Trophoblast cell (in vitro differentiated cells and primary cell): ENCODE data around the gene TSEN34.

ENCODE experiments used
- DNase-seq, 2 donors: peaks; one replicate each; pipeline ENCODE4 v3.0.0-alpha.2; 2016
- H2AFZ ChIP-seq: 2 replicates; pipeline ENCODE4 v1.6.1; 2013; ENCODE audit warnings: low read length, moderate library complexity, mild to moderate bottlenecking; ENCODE audit not compliant: insufficient read depth, poor library complexity
- H2AK5ac ChIP-seq: 2 replicates; pipeline ENCODE4 v1.6.1; 2013; ENCODE audit warnings: mild to moderate bottlenecking, low read length
- H2BK120ac ChIP-seq: 2 replicates; pipeline ENCODE4 v1.6.1; 2013; ENCODE audit warnings: low read length, mild to moderate bottlenecking, moderate library complexity; ENCODE audit not compliant: insufficient read depth, poor library complexity
- H2BK12ac ChIP-seq: 2 replicates; pipeline ENCODE4 v1.6.1; 2013; ENCODE audit warnings: mild to moderate bottlenecking, low read length, moderate library complexity
- H2BK5ac ChIP-seq: 2 replicates; pipeline ENCODE4 v1.6.1; 2013; ENCODE audit warnings: low read length, low read depth, moderate library complexity, mild to moderate bottlenecking; ENCODE audit not compliant: poor library complexity
- H3K14ac ChIP-seq: 2 replicates; pipeline ENCODE4 v1.6.1; 2013; ENCODE audit warnings: mild to moderate bottlenecking, low read length
- H3K18ac ChIP-seq: 2 replicates; pipeline ENCODE4 v1.6.1; 2013; ENCODE audit warnings: mild to moderate bottlenecking, low read length
- H3K23ac ChIP-seq: 2 replicates; pipeline ENCODE4 v1.6.1; 2013; ENCODE audit warnings: low read length
- H3K27ac ChIP-seq: 2 replicates; pipeline ENCODE4 v1.5.1; 2013; ENCODE audit warnings: low read depth, mild to moderate bottlenecking, inconsistent platforms, low read length, moderate library complexity
- H3K27me3 ChIP-seq: 2 replicates; pipeline ENCODE4 v1.6.1; 2013; ENCODE audit warnings: inconsistent platforms, mild to moderate bottlenecking, low read length, moderate library complexity; ENCODE audit not compliant: insufficient read depth
- H3K36me3 ChIP-seq, 2 experiments: 1 replicate in 1 of 2; 2 replicates in 1 of 2; pipeline ENCODE4 v1.6.1; 2013; ENCODE audit warnings: low read length in 2 of 2, mild to moderate bottlenecking in 2 of 2, moderate library complexity in 1 of 2; ENCODE audit not compliant: insufficient read depth in 2 of 2, control insufficient read depth in 1 of 2
- H3K4ac ChIP-seq: 2 replicates; pipeline ENCODE4 v1.6.1; 2013; ENCODE audit warnings: low read depth, mild to moderate bottlenecking, low read length, moderate library complexity
- H3K4me1 ChIP-seq, 2 experiments: 1 replicate in 1 of 2; 2 replicates in 1 of 2; pipeline ENCODE4 v1.6.1; 2013; ENCODE audit warnings: low read length in 2 of 2, mild to moderate bottlenecking in 2 of 2, moderate library complexity in 1 of 2; ENCODE audit not compliant: insufficient read depth in 2 of 2, control insufficient read depth in 1 of 2
- H3K4me2 ChIP-seq: 2 replicates; pipeline ENCODE4 v1.6.1; 2013; ENCODE audit warnings: inconsistent platforms, mild to moderate bottlenecking, low read length, moderate library complexity
- H3K4me3 ChIP-seq: 2 replicates; pipeline ENCODE4 v1.5.1; 2013; ENCODE audit warnings: mild to moderate bottlenecking, low read depth, low read length, inconsistent platforms
- H3K79me1 ChIP-seq: one replicate; pipeline ENCODE4 v1.6.1; 2013; ENCODE audit warnings: low read length
- H3K79me2 ChIP-seq: 2 replicates; pipeline ENCODE4 v1.6.1; 2013; ENCODE audit warnings: low read length, mild to moderate bottlenecking; ENCODE audit not compliant: control insufficient read depth, insufficient read depth, poor library complexity
- H3K9ac ChIP-seq: 2 replicates; pipeline ENCODE4 v1.6.1; 2013; ENCODE audit warnings: mild to moderate bottlenecking, low read length
- H3K9me3 ChIP-seq: 2 replicates; pipeline ENCODE4 v1.6.1; 2013; ENCODE audit warnings: low read depth, mild to moderate bottlenecking, control low read depth, inconsistent platforms, low read length; ENCODE audit not compliant: insufficient read depth
- H4K12ac ChIP-seq: 2 replicates; pipeline ENCODE4 v1.6.1; 2013; ENCODE audit warnings: low read depth, mild to moderate bottlenecking, low read length, moderate library complexity
- H4K8ac ChIP-seq: 2 replicates; pipeline ENCODE4 v1.6.1; 2013; ENCODE audit warnings: low read depth, mild to moderate bottlenecking, low read length, moderate library complexity
- H4K91ac ChIP-seq: one replicate; pipeline ENCODE4 v1.6.1; 2013; ENCODE audit warnings: low read depth, mild to moderate bottlenecking, low read length, moderate library complexity
- WGBS: extraction: QIAGEN DNeasy Blood & Tissue Kit; methylation state at CpG from one replicate; pipeline ENCODE4 v1.1.7; 2013; ENCODE audit warnings: missing lambda C conversion rate; ENCODE audit not compliant: insufficient read length, insufficient coverage; ENCODE audit errors: extremely low coverage; 5-methylcytosine and 5-hydroxymethylcytosine counted together

The TSEN34 gene

DNA sequence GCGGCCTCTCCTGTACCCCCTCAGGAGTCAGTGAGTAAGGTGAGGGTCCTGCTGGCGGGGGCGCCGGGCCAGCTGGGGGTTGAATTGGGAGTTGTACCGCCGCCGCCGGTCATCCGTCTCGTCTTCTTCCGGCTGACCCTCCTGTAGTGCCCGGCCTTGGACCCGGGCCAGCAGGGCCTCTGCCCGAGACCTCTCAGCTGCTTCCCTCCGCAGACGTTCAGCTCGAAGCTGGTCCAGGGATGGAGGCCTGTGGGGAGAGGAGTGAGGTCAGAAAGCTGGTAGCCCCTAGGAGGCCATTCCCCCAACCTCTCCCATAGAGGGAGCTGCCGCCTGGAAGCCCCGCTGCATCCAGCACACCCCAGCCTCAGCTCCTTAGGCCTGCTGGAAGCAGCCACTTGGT, 35.4 kb upstream of the TSEN34 start:
- no peak overlapping the region for H3K14ac ChIP-seq
- no peak overlapping the region for H4K12ac ChIP-seq
- H3K4me3 ChIP-seq = no peak overlapping the region
- no peak overlapping the region for H2BK120ac ChIP-seq
- no peak overlapping the region for H2BK12ac ChIP-seq
- H3K4me2 ChIP-seq = no peak overlapping the region
- WGBS = no CpG with 5 or more reads among the region's 19 CpGs
- H3K4me1 ChIP-seq = peaks cover 3 to 14% of the 10 kb centered on the region in 2 experiments
- no peak overlapping the region for H4K8ac ChIP-seq
- no peak overlapping the region for H3K4ac ChIP-seq
- H3K9me3 ChIP-seq = peaks cover 1% of the 10 kb centered on the region
- H3K27me3 ChIP-seq = no peaks in the 10 kb centered on the region
- DNase-seq = no peak
- H3K9ac ChIP-seq = no peak overlapping the region
- H3K36me3 ChIP-seq = peaks cover 64 to 68% of the 10 kb centered on the region in 2 experiments
- no peak overlapping the region for H2AFZ ChIP-seq
- H3K23ac ChIP-seq = no peak overlapping the region
- peaks cover 6% of the 10 kb centered on the region for H3K79me1 ChIP-seq
- no peak overlapping the region for H2BK5ac ChIP-seq
- peaks cover 5% of the 10 kb centered on the region for H3K79me2 ChIP-seq
- H2AK5ac ChIP-seq = no peak overlapping the region
- no peak overlapping the region for H4K91ac ChIP-seq
- no peak overlapping the region for H3K18ac ChIP-seq
- no peak overlapping the region for H3K27ac ChIP-seq

DNA sequence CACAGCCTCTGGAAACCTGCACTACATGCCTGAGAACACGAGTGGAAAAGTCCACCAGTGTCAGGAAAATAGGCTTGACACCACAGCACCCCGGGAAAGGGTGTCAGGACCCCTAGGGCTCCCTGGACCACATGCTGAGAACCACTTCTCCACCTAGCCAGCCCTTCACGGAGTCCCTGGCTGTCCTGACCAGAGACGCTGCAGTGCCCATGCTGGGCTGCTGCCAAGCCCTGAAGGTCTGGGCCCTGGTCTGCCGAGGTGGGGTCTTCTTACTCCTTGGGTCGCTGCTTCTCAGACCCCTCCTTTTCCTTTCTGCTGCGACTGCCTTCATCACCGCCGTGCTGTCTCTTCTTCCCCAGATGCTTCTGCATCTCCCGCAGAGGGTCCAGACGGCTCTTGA, 34.6 kb upstream of the TSEN34 start:
- H3K14ac ChIP-seq = no peak overlapping the region
- H4K8ac ChIP-seq = no peak overlapping the region
- H3K4ac ChIP-seq = no peak overlapping the region
- no peak overlapping the region for H3K18ac ChIP-seq
- H3K9me3 ChIP-seq = peaks cover 1% of the 10 kb centered on the region
- H2AK5ac ChIP-seq = no peak overlapping the region
- H3K4me2 ChIP-seq = no peak overlapping the region
- H2BK5ac ChIP-seq = no peak overlapping the region
- H3K4me3 ChIP-seq = no peak overlapping the region
- H3K27ac ChIP-seq = no peak overlapping the region
- H3K4me1 ChIP-seq = peaks cover 5 to 18% of the 10 kb centered on the region in 2 experiments
- H2BK120ac ChIP-seq = no peak overlapping the region
- no peak overlapping the region for H3K9ac ChIP-seq
- no peak overlapping the region for H2BK12ac ChIP-seq
- no peak for DNase-seq
- peaks cover 57 to 61% of the 10 kb centered on the region in 2 experiments for H3K36me3 ChIP-seq
- no peaks in the 10 kb centered on the region for H3K27me3 ChIP-seq
- H4K91ac ChIP-seq = no peak overlapping the region
- H2AFZ ChIP-seq = no peak overlapping the region
- H3K79me1 ChIP-seq = peaks cover 6% of the 10 kb centered on the region
- no peak overlapping the region for H3K23ac ChIP-seq
- H4K12ac ChIP-seq = no peak overlapping the region
- peaks cover 6% of the 10 kb centered on the region for H3K79me2 ChIP-seq
- WGBS = no CpG with 5 or more reads among the region's 11 CpGs

GRCh38 chr19:54156953-54157352, 34.2 kb upstream of the TSEN34 start:
- H3K79me1 ChIP-seq = peaks cover 6% of the 10 kb centered on the region
- H3K9ac ChIP-seq = no peak overlapping the region
- peaks cover 5 to 20% of the 10 kb centered on the region in 2 experiments for H3K4me1 ChIP-seq
- H3K9me3 ChIP-seq = no peaks in the 10 kb centered on the region
- no peak overlapping the region for H3K27ac ChIP-seq
- no peak overlapping the region for H4K91ac ChIP-seq
- no peaks in the 10 kb centered on the region for H3K27me3 ChIP-seq
- H2AFZ ChIP-seq = no peak overlapping the region
- no peak overlapping the region for H3K4ac ChIP-seq
- H3K23ac ChIP-seq = no peak overlapping the region
- no peak overlapping the region for H2BK12ac ChIP-seq
- no peak for DNase-seq
- no peak overlapping the region for H3K4me3 ChIP-seq
- no peak overlapping the region for H3K14ac ChIP-seq
- no peak overlapping the region for H3K18ac ChIP-seq
- H3K4me2 ChIP-seq = no peak overlapping the region
- H2BK5ac ChIP-seq = no peak overlapping the region
- no peak overlapping the region for H2BK120ac ChIP-seq
- peaks cover 6% of the 10 kb centered on the region for H3K79me2 ChIP-seq
- no peak overlapping the region for H4K8ac ChIP-seq
- H4K12ac ChIP-seq = no peak overlapping the region
- H3K36me3 ChIP-seq = peaks cover 53 to 57% of the 10 kb centered on the region in 2 experiments
- no CpG with 5 or more reads among the region's 3 CpGs for WGBS
- no peak overlapping the region for H2AK5ac ChIP-seq

DNA sequence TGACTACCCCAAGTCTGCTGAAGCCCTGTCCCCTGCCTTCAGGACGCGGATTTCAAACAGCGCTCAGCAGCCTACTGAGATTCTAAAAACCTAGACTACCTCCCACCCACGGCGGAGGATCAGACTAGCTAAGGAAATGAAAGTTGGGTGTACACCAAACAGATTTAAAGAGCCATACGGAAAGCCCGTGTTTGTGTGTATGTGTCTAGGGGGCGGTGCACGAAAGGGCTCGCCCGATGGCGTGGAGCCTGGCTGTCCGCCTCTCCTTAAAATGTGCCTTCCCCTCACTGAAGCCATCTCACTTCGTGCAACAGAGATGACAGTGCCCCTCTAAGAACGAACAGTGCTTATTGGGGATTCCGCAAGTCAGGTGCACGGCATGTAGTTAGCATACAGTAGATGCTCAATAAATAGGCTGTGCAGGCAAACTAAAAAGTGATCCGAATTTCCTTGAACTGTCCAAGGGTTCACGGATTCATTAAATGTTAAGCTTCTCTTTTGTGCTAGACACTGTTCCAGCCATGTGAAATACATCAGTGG, 32.2 kb upstream of the TSEN34 start:
- Histone ChIP-seq H3K4me1 (peaks cover 5 to 23% of the 10 kb centered on the region in 2 experiments), H3K14ac (no peak overlapping the region), H2BK5ac (no peak overlapping the region), H3K36me3 (peaks cover 33 to 37% of the 10 kb centered on the region in 2 experiments), H3K23ac (no peak overlapping the region), H3K4me3 (peak overlapping the region; percentile 95), H3K18ac (no peak overlapping the region), H3K4me2 (peak overlapping the region; percentile 92), H3K9ac (peak overlapping the region; percentile 70), H3K79me2 (peaks cover 6% of the 10 kb centered on the region), H4K91ac (peak overlapping the region; percentile 17), H2AFZ (no peak overlapping the region), H3K9me3 (no peaks in the 10 kb centered on the region), H2BK12ac (no peak overlapping the region), H3K4ac (no peak overlapping the region), H4K12ac (peak overlapping the region; percentile 43), H3K27me3 (no peaks in the 10 kb centered on the region), H3K79me1 (peaks cover 6% of the 10 kb centered on the region), H2BK120ac (no peak overlapping the region), H4K8ac (peak overlapping the region; percentile 72), H3K27ac (peak overlapping the region; percentile 88), H2AK5ac (no peak overlapping the region)
- no CpG with 5 or more reads among the region's 19 CpGs for WGBS
- DNase-seq = peak in 1 of 2 donors; percentile 33
